ENCODE measurements around the gene G6PD.
"Not testable (repeated sequence)": the region's sequence is repeated elsewhere in the genome, so short reads cannot be mapped to it uniquely, and the experiment has no call there.

G6PD gene

DNA sequence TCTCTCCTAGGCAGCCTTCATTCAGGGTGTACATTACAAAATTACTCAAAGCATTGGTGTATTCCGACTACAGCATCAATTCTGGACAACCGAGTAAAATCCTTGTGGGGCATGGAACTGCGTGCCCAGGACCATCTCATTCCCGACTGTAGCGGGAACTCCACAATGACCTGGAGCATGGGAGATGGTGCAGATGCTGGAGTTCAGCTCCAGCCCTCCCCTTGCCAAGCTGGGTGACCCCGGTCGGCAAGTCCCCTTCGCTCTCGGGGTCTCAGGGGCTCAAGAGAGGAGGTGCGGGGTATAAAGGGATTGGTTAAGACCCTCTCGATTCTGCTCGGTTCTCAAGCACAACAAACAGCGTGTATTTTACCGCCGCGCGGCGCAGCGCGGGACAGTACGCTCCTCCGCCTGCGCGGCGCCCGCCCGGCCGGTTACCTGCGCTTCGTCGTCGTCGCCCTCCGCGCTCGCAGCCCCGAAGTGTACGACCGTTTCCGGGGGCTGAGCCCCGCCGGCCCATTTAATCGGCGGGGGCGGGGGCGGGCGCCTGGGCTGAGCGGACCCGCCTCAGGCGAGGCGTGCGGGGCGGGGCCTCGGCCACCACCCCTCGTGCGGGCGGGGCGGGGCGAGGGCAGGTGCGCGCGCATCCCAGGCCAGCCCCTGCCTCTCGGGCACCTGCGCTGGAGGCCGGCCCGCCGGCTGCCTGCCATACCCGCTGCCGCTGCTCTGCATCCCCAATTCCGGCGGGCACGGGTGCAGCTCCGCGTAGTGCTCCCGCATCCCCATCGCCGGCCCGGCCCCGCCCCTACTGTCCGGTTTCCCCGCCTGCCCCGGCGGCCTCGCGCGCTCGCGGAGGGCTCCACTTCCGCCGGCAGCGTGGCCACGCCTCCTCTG, at the start of gene G6PD:
Gene G6PD, minus strand, starts transcription at position 493 of the 891 bp plus-strand sequence. CDS start 691 bp downstream, outside the sequence.
- DNase-seq = no peak

GRCh38 chrX:154595559-154596249, 49.1 kb upstream of the G6PD start:
- no peak for DNase-seq

DNA sequence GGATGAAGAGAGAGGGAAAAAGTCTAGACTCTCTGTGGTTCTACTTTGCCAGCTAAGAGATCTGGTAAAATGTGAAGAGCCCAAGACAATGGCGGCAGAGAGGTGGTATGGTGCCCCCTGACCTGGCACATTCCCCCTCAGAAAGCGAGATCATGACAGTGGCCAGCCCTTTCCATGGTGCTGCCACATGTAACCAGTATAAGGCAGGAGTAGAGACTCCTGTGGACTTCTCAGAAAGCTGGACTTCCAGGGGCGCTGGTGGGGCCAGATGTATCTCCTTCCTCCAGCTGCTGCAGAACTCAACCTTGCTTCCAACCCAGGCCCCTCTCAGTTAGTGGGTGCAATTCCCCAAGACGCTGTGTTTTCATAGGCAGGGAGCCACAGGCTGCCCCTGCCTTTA, 47.8 kb upstream of the G6PD start:
- no peak for DNase-seq

- DNase-seq = no peak
These were observed 46.6 kb upstream of the G6PD start for GRCh38 chrX:154593201-154593600.

DNA sequence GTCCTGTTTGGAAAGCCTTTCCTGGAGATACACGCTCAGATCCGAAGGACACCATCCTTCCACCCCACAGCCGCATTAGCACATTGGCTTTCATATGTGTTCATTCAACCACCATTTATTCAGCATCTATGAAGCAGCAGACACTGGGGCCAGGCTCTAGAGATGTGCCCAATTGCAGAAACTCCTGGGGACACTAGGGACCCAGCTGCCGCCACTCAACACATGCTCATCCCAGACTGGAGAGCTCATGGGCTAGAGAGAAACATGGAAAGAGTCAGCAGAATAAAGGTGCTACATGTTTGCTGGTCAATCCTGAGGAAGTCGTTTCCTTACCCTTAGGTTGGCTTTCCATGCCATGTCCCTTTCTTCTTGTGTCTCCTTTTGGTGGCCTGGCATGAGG, 45.9 kb upstream of the G6PD start:
- no peak for DNase-seq

- DNase-seq = not testable (repeated sequence)
These were observed 43.8 kb upstream of the G6PD start for GRCh38 chrX:154590415-154590814.

DNA sequence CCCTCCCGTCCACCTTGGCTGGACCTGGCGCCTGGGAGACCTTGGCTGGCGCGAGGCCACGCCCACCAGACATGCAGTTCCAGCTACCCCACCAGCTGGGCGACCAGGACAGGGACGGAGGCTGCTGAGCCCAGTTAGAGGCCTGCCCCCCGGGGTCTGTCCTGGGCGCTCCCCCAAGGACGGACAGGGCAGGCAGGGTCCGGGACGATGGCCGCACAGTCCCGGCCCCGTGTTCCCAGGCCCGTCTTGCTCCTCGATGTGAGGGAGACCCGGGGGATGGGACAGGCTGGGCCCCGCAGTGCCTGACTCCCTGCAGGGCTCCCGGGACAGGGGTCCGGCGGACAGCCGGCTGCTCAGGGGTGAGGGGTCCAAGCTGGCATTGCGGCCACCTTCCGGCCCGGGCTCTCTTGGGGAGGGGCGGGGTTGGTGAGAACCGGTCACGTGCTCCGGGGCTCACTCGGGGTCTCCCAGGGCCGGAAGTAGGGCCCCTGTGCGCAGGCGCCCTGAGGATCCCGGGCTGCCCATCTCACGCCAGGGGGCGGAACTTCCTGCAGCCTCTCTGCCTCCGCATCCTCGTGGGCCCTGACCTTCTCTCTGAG, 38.0 kb upstream of the G6PD start, which contains the start of gene CTAG1A:
Gene CTAG1A, plus strand, starts transcription at position 549 of the 599 bp plus-strand sequence. CDS start 74 bp downstream, outside the sequence.
- not testable (repeated sequence) for DNase-seq

DNA sequence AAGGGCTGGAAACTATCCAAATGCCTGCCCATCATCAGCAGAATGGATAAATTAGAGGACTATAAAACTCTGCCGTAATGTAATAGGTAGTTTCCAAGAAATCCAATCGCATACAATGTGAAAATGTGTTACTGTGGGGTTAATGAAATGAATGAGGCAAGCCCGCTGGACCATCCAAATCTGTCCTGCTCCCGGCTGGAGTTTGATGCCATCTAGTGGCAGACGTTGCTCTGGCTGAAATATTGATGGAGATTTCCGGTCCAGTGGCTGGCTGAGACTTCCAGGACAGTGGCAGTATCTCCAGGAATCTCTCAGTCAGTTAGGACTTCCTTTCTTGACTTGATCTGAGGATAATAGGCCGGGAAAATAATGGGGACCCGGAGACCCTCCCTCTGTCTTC, 36.3 kb upstream of the G6PD start:
- DNase-seq = not testable (repeated sequence)

GRCh38 chrX:154575076-154575475, 28.4 kb upstream of the G6PD start:
- DNase-seq = not testable (repeated sequence)

GRCh38 chrX:154573061-154573460, 26.4 kb upstream of the G6PD start:
- not testable (repeated sequence) for DNase-seq

- not testable (repeated sequence) for DNase-seq
These were observed 23.7 kb upstream of the G6PD start for GRCh38 chrX:154570361-154570760.

DNA sequence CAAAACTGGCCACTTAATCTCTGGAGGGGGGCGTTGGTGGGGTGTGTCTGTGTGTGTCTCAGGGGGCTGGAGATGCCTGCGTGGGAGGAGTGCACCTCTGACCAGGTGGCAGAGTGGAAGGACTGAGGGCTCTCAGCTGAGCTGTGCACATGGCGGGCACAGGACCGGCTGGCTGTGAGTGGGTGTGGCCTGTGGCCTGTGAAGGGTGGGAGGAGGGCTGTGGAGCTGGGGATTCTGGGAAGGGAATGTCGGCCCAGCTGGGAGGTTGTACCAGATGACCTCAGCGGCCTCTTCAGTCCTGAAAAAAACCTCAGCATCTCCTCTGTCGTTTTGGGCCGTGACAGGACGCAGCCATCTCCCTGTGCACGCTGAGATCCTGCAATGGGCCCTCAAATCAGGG, 15.6 kb upstream of the G6PD start:
- DNase-seq = not testable (repeated sequence)

DNA sequence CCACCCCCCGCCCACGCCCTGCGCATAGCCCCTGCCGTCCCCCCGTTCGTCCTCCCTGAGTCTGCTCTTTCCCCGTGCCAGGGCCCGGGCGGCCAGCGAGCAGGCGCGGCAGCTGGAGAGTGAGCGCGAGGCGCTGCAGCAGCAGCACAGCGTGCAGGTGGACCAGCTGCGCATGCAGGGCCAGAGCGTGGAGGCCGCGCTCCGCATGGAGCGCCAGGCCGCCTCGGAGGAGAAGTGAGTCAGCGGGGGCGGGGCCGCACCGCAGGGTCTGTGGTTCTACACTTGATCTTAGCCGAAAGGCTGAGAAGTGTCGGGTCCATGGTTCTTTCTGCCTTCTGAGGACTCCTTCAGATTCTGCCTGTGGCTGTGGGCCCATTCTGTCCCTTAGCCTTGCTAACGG, 13.7 kb upstream of the G6PD start:
- DNase-seq = not testable (repeated sequence)

- not testable (repeated sequence) for DNase-seq
These were observed 12.2 kb upstream of the G6PD start for GRCh38 chrX:154558896-154559295.

DNA sequence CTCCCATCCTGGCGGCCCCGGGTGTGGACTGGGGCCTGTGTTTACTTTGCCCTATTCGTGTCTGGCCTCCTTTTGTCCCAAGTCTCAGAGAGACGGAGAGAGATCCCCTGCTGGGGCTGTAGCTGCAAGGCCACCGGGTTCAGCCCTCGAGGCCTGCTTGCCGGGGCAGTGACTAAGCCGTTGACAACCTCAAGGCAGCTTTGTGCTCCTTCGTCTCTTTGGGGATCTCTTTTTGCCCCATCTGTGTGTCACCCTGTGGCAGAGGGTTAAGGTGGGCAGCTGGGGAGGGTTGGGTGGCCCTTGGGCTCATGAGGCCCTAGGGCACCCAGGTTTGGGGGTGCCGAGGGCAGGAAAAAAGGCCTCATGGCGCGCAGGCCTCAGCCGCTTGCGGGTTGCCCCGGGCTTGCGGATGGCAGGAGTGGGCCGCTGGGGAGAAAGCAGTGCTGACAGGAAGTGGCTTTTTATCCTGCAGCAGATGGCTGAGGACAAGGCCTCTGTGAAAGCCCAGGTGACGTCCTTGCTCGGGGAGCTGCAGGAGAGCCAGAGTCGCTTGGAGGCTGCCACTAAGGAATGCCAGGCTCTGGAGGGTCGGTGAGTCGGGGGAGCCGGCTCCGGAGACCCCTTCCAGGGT, 11.5 kb upstream of the G6PD start:
- not testable (repeated sequence) for DNase-seq

DNA sequence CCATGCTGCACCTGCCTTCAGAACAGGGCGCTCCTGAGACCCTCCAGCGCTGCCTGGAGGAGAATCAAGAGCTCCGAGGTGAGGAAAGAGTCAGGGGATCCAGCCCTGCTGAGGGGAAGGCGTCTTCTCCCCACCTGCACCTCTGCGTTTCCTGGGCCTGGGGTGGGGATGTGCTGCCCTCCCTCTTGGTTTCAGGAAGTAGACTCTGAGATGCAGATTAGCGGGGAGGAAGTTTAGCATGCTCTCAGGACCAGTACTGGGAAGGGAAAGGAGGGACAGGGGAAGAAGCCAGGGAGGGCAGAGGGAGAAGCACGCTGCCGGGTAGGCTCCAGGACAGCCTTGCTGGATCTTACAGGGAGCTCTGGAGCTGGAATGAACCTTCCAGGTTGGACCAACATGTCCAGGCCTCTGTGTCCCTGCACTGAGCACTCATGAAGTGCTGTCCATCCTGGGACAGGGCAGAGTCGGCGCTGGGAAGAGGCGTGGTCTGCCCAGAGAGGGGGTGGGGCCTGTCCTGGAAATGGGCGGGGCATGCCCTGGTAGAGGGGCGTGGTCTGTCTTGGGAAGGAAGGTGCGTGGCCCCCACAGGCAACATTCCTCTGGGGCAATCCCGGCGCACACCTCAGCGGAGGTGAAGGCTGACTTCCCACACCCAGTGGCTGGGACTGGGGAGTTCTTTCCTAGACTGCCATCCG, 5.6 kb upstream of the G6PD start:
- not testable (repeated sequence) for DNase-seq

- no peak for DNase-seq
These were observed 3.1 kb upstream of the G6PD start for GRCh38 chrX:154549766-154550165.

GRCh38 chrX:154548028-154548316, 1.3 kb upstream of the G6PD start:
- DNase-seq = no peak

- DNase-seq = peak; percentile 94
These were observed 790 bp upstream of the G6PD start, which contains the start of gene IKBKG for GRCh38 chrX:154547245-154548027. Gene IKBKG, plus strand, starts transcription at chrX:154547620. Its CDS starts 4,383 bp downstream, at chrX:154552003.

GRCh38 chrX:154545673-154546274, 872 bp downstream of the G6PD start:
- DNase-seq = no peak
